ENCODE results near the gene UCK2. TPM values are rescaled to one million over a fixed set of nuclear protein-coding genes. Genes with fewer than 3 reads are reported as not detected.

The UCK2 gene
- total RNA-seq, 1 donor from 2014 or later = 49.4 TPM

DNA sequence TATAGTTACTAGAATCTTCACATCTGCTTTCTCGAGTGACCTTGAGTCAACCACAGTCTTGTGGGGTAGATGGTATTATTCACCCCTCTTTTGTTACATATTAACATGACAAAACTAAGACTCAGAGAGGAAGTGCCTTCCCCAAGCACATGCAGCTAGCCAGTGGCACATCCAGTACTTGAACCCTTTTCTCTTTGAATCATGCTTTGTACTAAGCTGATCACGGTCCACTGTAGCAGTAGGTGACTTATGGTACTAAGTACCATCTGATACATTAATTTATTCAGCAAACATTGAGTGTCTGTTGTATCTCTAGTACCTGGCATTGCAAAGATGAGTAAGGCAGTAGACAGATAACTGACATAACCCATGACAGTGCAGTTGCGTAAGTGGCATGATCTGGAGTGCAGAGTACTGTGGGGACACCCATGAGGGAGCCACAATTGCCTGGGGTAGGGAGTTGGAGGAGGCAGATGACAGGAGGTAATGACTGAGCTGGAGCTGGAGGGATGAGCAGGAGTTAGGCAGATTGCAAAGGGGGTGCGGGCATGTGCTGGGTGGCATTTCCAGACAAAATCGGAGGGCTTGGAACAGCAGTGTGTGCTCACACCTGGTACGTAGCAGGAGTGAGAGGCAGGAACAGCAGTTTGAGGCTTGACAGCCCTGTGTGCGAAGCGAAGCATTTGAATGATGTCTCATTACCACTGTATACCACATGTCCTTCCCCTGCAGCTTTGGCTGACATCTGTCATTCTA is 29.8 kb downstream of the UCK2 start:
- Histone ChIP-seq H3K9me3 (no peaks in the 10 kb centered on the region), H3K4me3 (no peak overlapping the region), H3K36me3 (no peaks in the 10 kb centered on the region), H3K27me3 (no peaks in the 10 kb centered on the region), H3K27ac (no peak overlapping the region), H3K4me1 (peaks cover 10% of the 10 kb centered on the region)
- TF ChIP-seq, protein P1, sequence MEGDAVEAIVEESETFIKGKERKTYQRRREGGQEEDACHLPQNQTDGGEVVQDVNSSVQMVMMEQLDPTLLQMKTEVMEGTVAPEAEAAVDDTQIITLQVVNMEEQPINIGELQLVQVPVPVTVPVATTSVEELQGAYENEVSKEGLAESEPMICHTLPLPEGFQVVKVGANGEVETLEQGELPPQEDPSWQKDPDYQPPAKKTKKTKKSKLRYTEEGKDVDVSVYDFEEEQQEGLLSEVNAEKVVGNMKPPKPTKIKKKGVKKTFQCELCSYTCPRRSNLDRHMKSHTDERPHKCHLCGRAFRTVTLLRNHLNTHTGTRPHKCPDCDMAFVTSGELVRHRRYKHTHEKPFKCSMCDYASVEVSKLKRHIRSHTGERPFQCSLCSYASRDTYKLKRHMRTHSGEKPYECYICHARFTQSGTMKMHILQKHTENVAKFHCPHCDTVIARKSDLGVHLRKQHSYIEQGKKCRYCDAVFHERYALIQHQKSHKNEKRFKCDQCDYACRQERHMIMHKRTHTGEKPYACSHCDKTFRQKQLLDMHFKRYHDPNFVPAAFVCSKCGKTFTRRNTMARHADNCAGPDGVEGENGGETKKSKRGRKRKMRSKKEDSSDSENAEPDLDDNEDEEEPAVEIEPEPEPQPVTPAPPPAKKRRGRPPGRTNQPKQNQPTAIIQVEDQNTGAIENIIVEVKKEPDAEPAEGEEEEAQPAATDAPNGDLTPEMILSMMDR (IDR thresholded peaks at IDR 0.05) = no peak
- TF ChIP-seq POLR2AphosphoS5 (IDR thresholded peaks at IDR 0.05; ENCODE audit: insufficient read depth in 1 of 2, low read depth in 1 of 2) = no peak
- no peak for TF ChIP-seq POLR2A (IDR thresholded peaks at IDR 0.05)
- intact Hi-C loops (cut with DNase I) = no loop called here
- no peak for DNase-seq (ENCODE audit: extremely low spot score in 2 of 2)

DNA sequence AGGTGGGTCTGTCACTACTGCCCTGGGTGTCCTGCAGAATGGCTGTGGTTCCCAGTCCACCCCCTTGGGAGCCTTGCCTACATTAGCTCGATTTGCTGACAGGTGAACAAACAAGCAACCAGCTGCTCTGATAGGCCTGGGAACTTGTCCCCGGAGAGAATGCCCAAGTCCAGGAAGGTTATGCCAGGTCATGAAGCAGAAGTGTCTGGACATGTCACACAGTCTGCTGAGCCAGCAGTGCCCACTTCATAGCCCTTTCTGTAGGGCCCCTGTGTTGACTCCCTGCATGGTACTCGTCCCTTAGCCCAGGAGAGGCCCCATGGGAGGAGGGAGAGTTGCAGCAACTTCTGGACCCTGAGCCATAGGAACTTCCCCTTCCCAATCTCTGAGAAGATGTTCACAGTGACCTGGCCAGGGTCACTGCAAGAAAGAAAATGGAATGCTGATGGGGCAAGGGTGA is 31.0 kb downstream of the UCK2 start:
- Histone ChIP-seq H3K36me3 (no peaks in the 10 kb centered on the region), H3K27ac (no peak overlapping the region), H3K4me3 (no peak overlapping the region), H3K27me3 (no peaks in the 10 kb centered on the region), H3K4me1 (peaks cover 20% of the 10 kb centered on the region), H3K9me3 (no peaks in the 10 kb centered on the region)
- intact Hi-C loops (cut with DNase I) = no loop called here
- DNase-seq (ENCODE audit: extremely low spot score in 2 of 2) = no peak
- TF ChIP-seq, protein P1 (IDR thresholded peaks at IDR 0.05) = no peak
- TF ChIP-seq POLR2A (IDR thresholded peaks at IDR 0.05) = no peak

DNA sequence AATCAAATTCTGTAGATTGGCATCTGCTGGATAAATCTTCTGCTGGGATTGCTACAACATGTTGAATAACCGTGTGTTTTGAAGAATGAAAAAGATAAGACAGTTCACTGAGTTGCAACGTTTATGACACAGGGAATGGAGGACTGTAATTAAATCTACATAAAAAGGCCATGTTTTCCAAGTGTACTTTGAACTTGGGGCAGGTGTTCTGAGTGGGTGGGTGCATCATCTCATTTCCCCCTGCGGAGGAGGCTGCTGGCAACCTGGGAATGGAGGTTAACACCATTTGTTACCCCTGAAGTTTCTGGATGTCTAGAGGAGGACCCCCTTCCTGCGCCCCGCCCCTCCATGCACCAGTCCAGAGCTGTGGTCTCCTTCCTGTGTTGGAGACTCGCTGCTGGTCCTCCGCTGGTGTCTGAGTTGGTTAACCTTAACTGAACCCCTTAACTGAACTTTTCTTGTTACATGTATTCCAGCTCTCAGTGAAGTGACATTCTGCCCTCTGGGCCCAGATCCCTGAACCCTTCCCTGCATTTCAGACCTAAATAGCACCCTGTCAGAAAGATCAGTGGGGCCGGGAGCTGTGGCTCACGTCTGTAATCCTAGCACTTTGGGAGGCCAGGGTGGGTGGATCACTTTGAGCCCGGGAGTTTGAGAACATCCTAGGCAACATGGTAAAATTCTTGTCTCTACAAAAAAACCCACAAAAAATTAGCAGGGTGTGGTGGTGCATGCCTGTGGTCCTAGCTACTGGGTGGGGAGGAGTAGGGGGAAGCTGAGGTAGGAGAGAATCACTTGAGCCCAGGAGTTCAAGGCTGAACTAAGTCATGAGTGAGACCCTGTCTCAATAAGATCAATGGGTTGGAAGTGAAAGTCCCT is 31.8 kb downstream of the UCK2 start:
- Histone ChIP-seq H3K9me3 (no peaks in the 10 kb centered on the region), H3K27ac (no peak overlapping the region), H3K36me3 (no peaks in the 10 kb centered on the region), H3K4me3 (no peak overlapping the region), H3K27me3 (no peaks in the 10 kb centered on the region), H3K4me1 (peaks cover 20% of the 10 kb centered on the region)
- DNase-seq (ENCODE audit: extremely low spot score in 2 of 2) = no peak
- TF ChIP-seq, protein P1 (IDR thresholded peaks at IDR 0.05) = no peak
- TF ChIP-seq POLR2AphosphoS5 (IDR thresholded peaks at IDR 0.05; ENCODE audit: insufficient read depth in 1 of 2, low read depth in 1 of 2) (no peak), POLR2A (IDR thresholded peaks at IDR 0.05) (no peak)
- intact Hi-C loops (cut with DNase I) = no loop called here

DNA sequence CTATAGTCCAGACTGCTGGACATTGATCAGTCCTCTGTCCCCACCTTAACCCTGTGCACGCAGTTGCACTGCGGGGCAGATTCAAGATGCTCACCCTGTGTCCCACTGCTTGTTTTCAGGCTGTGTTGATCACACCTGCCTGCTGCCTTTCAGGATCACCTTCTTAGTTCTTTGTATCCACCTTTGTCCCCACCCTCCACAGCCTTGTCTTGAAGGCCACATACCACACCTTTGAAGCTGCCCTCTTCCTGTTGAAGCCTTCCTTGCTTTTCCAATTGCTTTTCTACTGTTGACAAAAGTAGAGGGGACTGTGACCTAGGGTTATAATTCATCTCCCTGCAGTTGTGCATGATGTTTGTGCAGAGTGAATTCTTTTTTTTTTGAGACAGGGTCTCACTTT is 32.7 kb downstream of the UCK2 start:
- DNase-seq (ENCODE audit: extremely low spot score in 2 of 2) = no peak
- intact Hi-C loops (cut with DNase I) = no loop called here

DNA sequence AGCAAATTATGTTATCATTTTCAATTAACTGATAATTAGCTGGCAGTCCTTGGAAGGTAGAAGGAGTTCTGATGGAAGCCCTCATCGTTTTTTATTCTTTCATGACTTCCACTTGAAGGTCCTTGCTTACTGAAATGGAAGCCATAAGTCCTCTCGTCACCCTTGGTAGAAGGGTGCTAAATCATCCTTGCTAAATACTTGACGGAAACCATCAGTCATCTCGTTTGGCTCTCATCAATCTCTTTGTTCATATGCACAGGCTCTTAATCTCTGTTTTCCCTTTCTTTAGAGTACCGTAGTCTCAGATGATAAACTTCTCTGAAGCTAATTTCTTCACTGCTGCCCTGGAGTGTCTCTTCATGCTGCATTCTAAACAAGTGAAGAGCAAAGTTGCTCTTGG is 34.5 kb downstream of the UCK2 start:
- Histone ChIP-seq H3K27me3 (no peaks in the 10 kb centered on the region), H3K9me3 (no peaks in the 10 kb centered on the region), H3K4me3 (no peak overlapping the region), H3K36me3 (no peaks in the 10 kb centered on the region), H3K4me1 (peaks cover 17% of the 10 kb centered on the region), H3K27ac (no peak overlapping the region)
- TF ChIP-seq POLR2A (IDR thresholded peaks at IDR 0.05) = no peak
- TF ChIP-seq POLR2AphosphoS5 (IDR thresholded peaks at IDR 0.05; ENCODE audit: insufficient read depth in 1 of 2, low read depth in 1 of 2) = no peak
- TF ChIP-seq, protein P1 (IDR thresholded peaks at IDR 0.05) = no peak
- intact Hi-C loops (cut with DNase I) = no loop called here
- no peak for DNase-seq (ENCODE audit: extremely low spot score in 2 of 2)

More for the DNA sequence above, 32.7 kb downstream of the UCK2 start:
- Histone ChIP-seq H3K36me3 (no peaks in the 10 kb centered on the region), H3K27me3 (no peaks in the 10 kb centered on the region), H3K4me3 (no peak overlapping the region), H3K9me3 (no peaks in the 10 kb centered on the region), H3K27ac (no peak overlapping the region), H3K4me1 (peaks cover 20% of the 10 kb centered on the region)
- TF ChIP-seq POLR2AphosphoS5 (IDR thresholded peaks at IDR 0.05; ENCODE audit: insufficient read depth in 1 of 2, low read depth in 1 of 2) (no peak), POLR2A (IDR thresholded peaks at IDR 0.05) (no peak)
